ENCODE measurements around the gene HIGD1A. TPM values are rescaled to one million over a fixed set of nuclear protein-coding genes. Genes with fewer than 3 reads are reported as not detected.

The HIGD1A gene
- total and polyA plus RNA-seq, 2 of the 8 experiments (the other 6 are each of a cell fraction or from before 2014, with no cell fraction given): 67.3 to 95.4 TPM

GRCh38 chr3:42742259-42742658 is 62.0 kb downstream of the HIGD1A start:
- Histone ChIP-seq H4K5ac (ENCODE audit: insufficient read length, low read depth, low read length) (no peak overlapping the region), H3K36me3 (ENCODE audit: control insufficient read depth in 2 of 4, insufficient read depth in 4 of 4, low read length in 3 of 4) (no peaks in the 10 kb centered on the region), H3K23ac (ENCODE audit: insufficient read length) (no peak overlapping the region), H2BK120ac (replicated peaks; ENCODE audit: low read depth, low read length) (no peak overlapping the region), H4K8ac (ENCODE audit: extremely low read depth, insufficient read depth, low read length) (no peak overlapping the region), H3K56ac (replicated peaks; ENCODE audit: insufficient read length, low read depth, low read length) (no peak overlapping the region), H2BK5ac (ENCODE audit: low read depth, low read length) (no peak overlapping the region), H3K4ac (replicated peaks; ENCODE audit: insufficient read length, low read depth, low read length) (no peak overlapping the region), H3K23me2 (ENCODE audit: low read depth, low read length) (no peaks in the 10 kb centered on the region), H3K9me3 (ENCODE audit: insufficient read depth in 2 of 2, low read depth in 1 of 2, low read length in 1 of 2) (no peaks in the 10 kb centered on the region), H4K91ac (replicated peaks; ENCODE audit: insufficient read length, low read length) (no peak overlapping the region), H3K9ac (replicated peaks in 1 of 4; ENCODE audit: extremely low read depth in 1 of 4, low read depth in 3 of 4, low read length in 3 of 4) (no peak overlapping the region), H3K79me2 (ENCODE audit: control insufficient read depth in 1 of 2, insufficient read depth in 2 of 2, low read length in 2 of 2) (no peaks in the 10 kb centered on the region), H2AFZ (ENCODE audit: low read length) (no peak overlapping the region), H3K79me1 (ENCODE audit: low read depth, low read length) (no peaks in the 10 kb centered on the region), H2BK15ac (ENCODE audit: low read length) (no peak overlapping the region), H3K14ac (ENCODE audit: insufficient read length) (no peak overlapping the region), H3K27ac (ENCODE audit: low read depth, low read length) (no peak overlapping the region), H3K4me2 (ENCODE audit: insufficient read depth in 1 of 2, low read depth in 2 of 2, low read length in 2 of 2) (no peak overlapping the region), H3K18ac (ENCODE audit: extremely low read depth, low read length) (no peak overlapping the region), H3K4me3 (ENCODE audit: extremely low read depth in 1 of 4, insufficient read depth in 2 of 4, low read depth in 3 of 4, low read length in 4 of 4) (no peak overlapping the region), H3K27me3 (replicated peaks in 1 of 4; ENCODE audit: control insufficient read depth in 3 of 4, extremely low read depth in 1 of 4, insufficient read depth in 3 of 4, low read length in 3 of 4) (no peaks in the 10 kb centered on the region; a peak in 2 of 7 replicates), H4K20me1 (replicated peaks in 1 of 2; ENCODE audit: control insufficient read depth in 1 of 2, insufficient read depth in 2 of 2, low read length in 2 of 2) (peaks cover 0 to 2% of the 10 kb centered on the region in 2 experiments), H2AK5ac (ENCODE audit: low read depth, low read length) (no peak overlapping the region), H3K4me1 (replicated peaks in 1 of 4; ENCODE audit: control insufficient read depth in 3 of 4, insufficient read depth in 4 of 4, low read length in 3 of 4) (peaks cover 0 to 8% (median 4%) of the 10 kb centered on the region in 4 experiments; a peak in 4 of 7 replicates), H2BK12ac (ENCODE audit: low read depth, low read length) (no peak overlapping the region), H2BK20ac (ENCODE audit: low read length) (no peak overlapping the region)
- DNase-seq (ENCODE audit: low read depth in 1 of 2, low spot score in 2 of 2) (peak in 1 of 2 experiments; percentile 31), FAIRE-seq (no peak)
- POLR2A ChIA-PET (ENCODE audit: partially characterized antibody): no interaction called here
- CTCF ChIA-PET (ENCODE audit: partially characterized antibody): interaction anchor here (1.0 to 5.9 kb wide), 10 partner anchors 9 to 194 kb away, joined by 3 to 53 read pairs (median 6); no protein-coding TSS in a partner anchor
- WGBS, 2 experiments (ENCODE audit: extremely low coverage in 1 of 2, insufficient coverage in 1 of 2, insufficient read length in 1 of 2, insufficient replicate concordance in 2 of 2, low coverage in 1 of 2, low lambda C conversion rate in 2 of 2, missing lambda C conversion rate in 1 of 2): 85% methylated on average over 4 of the region's 4 CpGs; no CpG with 5 or more reads in 1 of the 2 experiments
- TF ChIP-seq EZH2 (IDR thresholded peaks at IDR 0.05; ENCODE audit: low read depth, low read length, severe bottlenecking) (no peak), CREB1 (IDR thresholded peaks at IDR 0.05) (no peak), CEBPB (IDR thresholded peaks at IDR 0.05; ENCODE audit: low read depth, low read length) (no peak), HDAC2 (IDR thresholded peaks at IDR 0.05; ENCODE audit: borderline replicate concordance in 1 of 2, low read depth in 2 of 2, low read length in 2 of 2) (no peak), USF2 (IDR thresholded peaks at IDR 0.05; ENCODE audit: low read length) (no peak), POLR2A (IDR thresholded peaks at IDR 0.05; ENCODE audit: control extremely low read depth in 1 of 2, low read depth in 2 of 2, low read length in 2 of 2) (no peak), RAD21 (IDR thresholded peaks at IDR 0.05 in 1 of 2, conservative IDR thresholded peaks at IDR 0.05 in 1 of 2; ENCODE audit: low read depth in 2 of 2, low read length in 2 of 2) (no peak), BACH1 (IDR thresholded peaks at IDR 0.05; ENCODE audit: low read length) (no peak), KDM4A (IDR thresholded peaks at IDR 0.05; ENCODE audit: low read depth, low read length, severe bottlenecking) (no peak)

All from H1 (cell line).